GM12875 (cell line): Measurements from ENCODE around the gene TOMM6.

Experiments used
- H3K4me3 ChIP-seq: one replicate; pipeline ENCODE4 v1.5.1; 2011; ENCODE audit warnings: low read depth, low read length, control low read depth
- TF ChIP-seq, protein P1 (sequence below): IDR thresholded peaks from 2 replicates; pipeline ENCODE4 v1.5.1; 2011; ENCODE audit warnings: low read depth, mild to moderate bottlenecking, control low read depth, inconsistent platforms, low read length, moderate library complexity, borderline replicate concordance; ENCODE audit not compliant: insufficient read depth

TOMM6 gene

DNA sequence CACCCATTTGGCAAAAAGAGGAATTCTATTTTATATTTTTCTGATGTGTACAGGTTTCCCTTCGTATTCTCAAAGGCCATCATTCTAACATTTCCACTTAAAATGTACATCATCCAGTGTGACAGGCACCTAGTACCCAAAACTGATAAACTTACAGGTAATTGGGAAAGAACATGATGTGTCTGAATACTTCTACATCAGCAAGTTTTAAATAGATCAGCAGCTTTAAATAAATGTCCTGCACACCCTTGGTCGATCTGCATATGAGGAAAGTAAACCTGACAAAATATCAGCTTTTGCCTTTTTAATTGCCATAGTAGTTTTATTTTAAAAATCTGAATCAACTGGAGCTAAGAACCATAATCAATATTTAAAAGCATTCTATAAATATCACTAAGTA is 26.5 kb downstream of the TOMM6 start:
- TF ChIP-seq, protein P1, sequence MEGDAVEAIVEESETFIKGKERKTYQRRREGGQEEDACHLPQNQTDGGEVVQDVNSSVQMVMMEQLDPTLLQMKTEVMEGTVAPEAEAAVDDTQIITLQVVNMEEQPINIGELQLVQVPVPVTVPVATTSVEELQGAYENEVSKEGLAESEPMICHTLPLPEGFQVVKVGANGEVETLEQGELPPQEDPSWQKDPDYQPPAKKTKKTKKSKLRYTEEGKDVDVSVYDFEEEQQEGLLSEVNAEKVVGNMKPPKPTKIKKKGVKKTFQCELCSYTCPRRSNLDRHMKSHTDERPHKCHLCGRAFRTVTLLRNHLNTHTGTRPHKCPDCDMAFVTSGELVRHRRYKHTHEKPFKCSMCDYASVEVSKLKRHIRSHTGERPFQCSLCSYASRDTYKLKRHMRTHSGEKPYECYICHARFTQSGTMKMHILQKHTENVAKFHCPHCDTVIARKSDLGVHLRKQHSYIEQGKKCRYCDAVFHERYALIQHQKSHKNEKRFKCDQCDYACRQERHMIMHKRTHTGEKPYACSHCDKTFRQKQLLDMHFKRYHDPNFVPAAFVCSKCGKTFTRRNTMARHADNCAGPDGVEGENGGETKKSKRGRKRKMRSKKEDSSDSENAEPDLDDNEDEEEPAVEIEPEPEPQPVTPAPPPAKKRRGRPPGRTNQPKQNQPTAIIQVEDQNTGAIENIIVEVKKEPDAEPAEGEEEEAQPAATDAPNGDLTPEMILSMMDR = no peak
- H3K4me3 ChIP-seq = no peak overlapping the region

DNA sequence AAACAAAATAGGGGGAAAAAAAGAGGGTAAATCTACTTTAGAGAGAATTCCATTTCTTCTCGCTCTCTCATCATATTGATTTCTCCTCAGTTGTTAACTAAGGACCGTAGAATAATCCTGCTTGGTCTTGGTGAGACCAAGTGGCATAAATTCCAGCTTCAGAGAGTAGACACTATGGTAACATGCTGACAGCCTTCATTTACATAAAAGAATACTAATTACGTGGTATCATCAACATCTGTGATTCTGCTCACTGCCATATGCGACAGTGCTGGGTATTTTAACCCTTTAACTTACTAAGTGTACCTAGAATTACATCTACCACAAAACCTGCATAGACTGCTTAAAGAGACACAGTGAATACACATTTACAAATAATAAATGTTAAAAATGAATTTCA is 27.1 kb downstream of the TOMM6 start:
- H3K4me3 ChIP-seq = no peak overlapping the region
- TF ChIP-seq, protein P1 = no peak

DNA sequence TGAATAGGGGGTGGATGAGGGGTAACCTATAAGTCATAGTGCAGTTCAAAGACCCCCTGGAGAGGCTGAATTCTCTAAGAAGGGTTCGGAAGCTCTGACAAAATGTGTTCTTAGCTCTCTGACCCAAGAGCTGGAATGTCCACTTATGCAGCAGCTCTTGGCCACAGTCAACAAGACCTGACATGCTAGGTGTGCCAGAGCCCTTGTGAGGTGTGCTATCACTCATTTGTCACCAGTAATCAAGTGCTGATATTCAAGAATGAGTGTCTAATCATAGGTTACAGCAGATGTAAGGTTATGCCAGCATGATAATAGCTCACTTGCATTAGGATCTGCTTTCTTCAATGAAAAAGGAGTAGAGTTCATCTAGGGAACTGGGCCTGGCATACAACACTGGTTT is 28.1 kb downstream of the TOMM6 start:
- no peak overlapping the region for H3K4me3 ChIP-seq
- TF ChIP-seq, protein P1 = no peak

DNA sequence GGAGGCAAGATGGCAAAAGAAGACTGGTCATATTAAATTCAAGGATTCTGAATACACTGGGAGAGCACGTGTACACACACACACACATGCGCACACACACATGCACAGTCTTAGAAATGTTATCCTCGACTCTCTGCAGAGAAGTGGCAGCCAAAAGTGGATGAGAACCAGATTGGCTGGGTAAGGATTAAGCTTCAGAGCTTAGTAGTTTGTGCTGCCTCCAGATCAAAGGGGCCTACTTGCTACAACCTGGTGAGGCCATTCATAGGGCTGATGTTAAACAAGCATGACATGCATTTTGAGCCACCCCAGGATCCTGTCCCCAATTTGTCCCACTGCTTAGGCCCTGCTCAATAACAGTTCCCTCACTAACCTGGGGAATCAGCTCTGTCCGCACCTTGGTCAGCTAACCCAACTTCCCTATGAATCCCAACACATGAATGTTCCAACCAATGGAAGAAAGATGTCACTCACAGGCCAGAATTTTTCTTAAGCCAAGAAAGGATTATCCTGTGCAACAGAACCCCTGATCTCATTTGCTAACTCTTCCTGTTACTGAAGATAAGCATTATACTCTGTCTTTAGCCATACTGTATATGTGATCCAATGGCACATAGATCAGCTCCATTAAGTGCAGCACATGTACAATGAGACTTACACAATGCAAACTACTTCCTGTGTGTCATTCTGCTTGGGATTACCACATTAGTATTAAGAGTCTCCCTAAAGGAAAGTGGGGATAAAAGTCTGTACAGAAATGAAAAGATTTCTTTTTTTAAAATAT is 31.0 kb downstream of the TOMM6 start:
- no peak overlapping the region for H3K4me3 ChIP-seq
- TF ChIP-seq, protein P1 = no peak

DNA sequence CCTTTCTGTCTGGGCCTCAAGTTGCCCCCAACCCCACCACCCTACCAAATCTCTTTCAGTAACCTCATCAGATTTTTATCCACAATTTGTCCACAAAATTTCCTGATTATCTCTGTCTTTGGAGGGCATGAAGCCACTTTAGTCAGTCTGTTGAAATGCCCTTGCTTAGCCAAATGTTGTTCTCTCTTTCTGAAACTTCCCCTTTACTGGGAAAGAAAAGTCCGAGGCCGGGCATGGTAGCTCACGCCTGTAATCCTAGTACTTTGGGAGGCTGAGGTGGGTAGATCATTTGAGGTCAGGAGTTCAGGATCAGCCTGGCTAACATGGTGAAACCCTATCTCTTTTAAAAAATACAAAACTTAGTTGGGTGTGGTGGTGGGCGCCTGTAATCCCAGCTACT is 33.8 kb downstream of the TOMM6 start:
- TF ChIP-seq, protein P1 = no peak
- no peak overlapping the region for H3K4me3 ChIP-seq

DNA sequence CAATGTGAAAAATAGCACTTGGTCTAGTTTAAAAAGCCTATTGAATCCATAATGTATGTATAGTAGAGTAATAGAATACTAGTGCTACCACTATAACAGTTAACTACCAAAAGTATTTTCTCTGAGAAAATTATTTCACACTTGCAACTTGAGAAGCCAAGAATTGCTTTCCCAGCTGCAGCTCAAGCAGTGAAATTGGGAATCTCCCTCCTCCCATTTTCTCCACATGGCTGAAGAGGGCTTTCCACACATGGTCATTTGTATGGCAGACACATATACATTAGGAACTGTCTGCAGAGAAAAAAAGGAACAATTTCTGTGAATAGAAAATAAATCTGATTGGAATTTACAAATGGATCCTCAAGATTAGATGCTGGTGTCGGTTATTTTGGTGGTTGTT is 34.5 kb downstream of the TOMM6 start:
- TF ChIP-seq, protein P1 = no peak

DNA sequence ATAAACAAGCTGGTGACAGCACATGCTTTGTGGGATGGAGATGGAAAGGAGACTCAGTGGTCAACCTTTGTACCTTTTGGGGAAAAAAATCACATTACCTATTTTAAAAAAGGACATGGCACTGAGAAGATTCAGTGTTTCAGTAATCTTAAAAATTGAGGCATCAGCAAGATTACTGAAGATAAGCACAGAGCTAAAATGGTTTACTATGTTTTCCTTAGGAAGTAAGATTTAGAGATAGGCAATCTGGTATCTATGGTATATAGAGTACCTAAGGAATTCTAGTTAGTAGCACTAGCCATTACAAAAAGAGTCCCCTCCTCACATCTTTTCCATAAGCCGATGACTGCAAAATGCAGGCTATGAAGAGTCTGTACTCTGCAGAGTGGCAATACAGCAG is 35.7 kb downstream of the TOMM6 start:
- no peak overlapping the region for H3K4me3 ChIP-seq
- TF ChIP-seq, protein P1 = no peak

More for the DNA sequence above, 34.5 kb downstream of the TOMM6 start:
- no peak overlapping the region for H3K4me3 ChIP-seq
